Mucosa of gallbladder (tissue), 1 donor: ENCODE data around the gene CLMN. TPM values are rescaled to one million over a fixed set of nuclear protein-coding genes. Genes with fewer than 3 reads are reported as not detected.
"Not testable (repeated sequence)": the region's sequence is repeated elsewhere in the genome, so short reads cannot be mapped to it uniquely, and the experiment has no call there.

ENCODE experiments used
- DNase-seq: peaks from one replicate; pipeline ENCODE4 v3.0.0-alpha.2; 2020; ENCODE audit warnings: low spot score
- total RNA-seq: library from RNA; stranded (reverse); gene quantifications from one replicate; pipeline ENCODE4 v1.2.1, GENCODE V29; 2021
- donor health status: DM: no; HTN: no; CAD: no.

The CLMN gene
- total RNA-seq, 1 donor from 2014 or later: 63.5 TPM

GRCh38 chr14:95138455-95138854 is 181.3 kb downstream of the CLMN start:
- DNase-seq: not testable (repeated sequence)

- DNase-seq: no peak
Measured at GRCh38 chr14:95137804-95138167, 181.9 kb downstream of the CLMN start.

- DNase-seq: no peak
Measured at GRCh38 chr14:95137164-95137803, 182.4 kb downstream of the CLMN start.

- no peak for DNase-seq
Measured at GRCh38 chr14:95136631-95137030, 183.1 kb downstream of the CLMN start.

GRCh38 chr14:95134304-95134933 is 185.3 kb downstream of the CLMN start:
- DNase-seq: no peak

- DNase-seq: no peak
Measured at GRCh38 chr14:95133282-95133681, 186.4 kb downstream of the CLMN start.

- DNase-seq: no peak
Measured at GRCh38 chr14:95132760-95133159, 186.9 kb downstream of the CLMN start.

Other genes with a start within 250 kb of the CLMN start
- gene DICER1, start 162.4 kb downstream of the CLMN start, total RNA-seq: 49.3 TPM
- gene SYNE3, start 196.7 kb upstream of the CLMN start, total RNA-seq: 9.5 TPM
- 38.6 TPM for gene GLRX5, start 215.1 kb upstream of the CLMN start, total RNA-seq